Choroid plexus epithelial cell (primary cell): ENCODE measurements around the gene PDZRN3.

Source experiments
- DNase-seq: peaks from one replicate; pipeline ENCODE4 v3.0.0-alpha.2; 2010; ENCODE audit warnings: low read depth
- H3K4me3 ChIP-seq: 2 replicates; pipeline ENCODE4 v1.5.1; 2011; ENCODE audit warnings: low read depth, mild to moderate bottlenecking, control low read depth, low read length, moderate library complexity
- TF ChIP-seq, protein P1 (sequence below): conservative IDR thresholded peaks from 2 replicates; pipeline ENCODE4 v1.5.1; 2011; ENCODE audit warnings: low read depth, mild to moderate bottlenecking, control low read depth, inconsistent platforms, low read length, moderate library complexity

PDZRN3 gene

DNA sequence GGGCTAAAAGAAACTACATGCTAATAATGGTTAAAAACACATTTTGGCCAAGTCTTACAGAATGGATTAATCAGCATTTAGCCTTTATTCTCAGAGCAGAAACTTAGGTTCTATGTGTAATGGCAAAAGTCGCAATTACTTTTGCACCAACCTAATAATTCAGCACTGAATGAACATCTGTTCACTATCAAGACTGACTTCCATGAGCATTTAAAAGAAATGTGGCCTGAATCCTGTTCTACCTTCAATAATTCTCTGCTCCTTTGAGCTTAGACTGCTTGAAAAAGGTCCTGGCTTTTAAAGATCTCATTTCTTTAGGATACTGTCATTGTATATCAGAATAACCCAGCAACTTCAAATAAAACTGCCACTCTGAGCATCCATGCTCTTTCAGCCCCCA is 145.9 kb downstream of the PDZRN3 start:
- no peak overlapping the region for H3K4me3 ChIP-seq
- no peak for DNase-seq
- TF ChIP-seq, protein P1, sequence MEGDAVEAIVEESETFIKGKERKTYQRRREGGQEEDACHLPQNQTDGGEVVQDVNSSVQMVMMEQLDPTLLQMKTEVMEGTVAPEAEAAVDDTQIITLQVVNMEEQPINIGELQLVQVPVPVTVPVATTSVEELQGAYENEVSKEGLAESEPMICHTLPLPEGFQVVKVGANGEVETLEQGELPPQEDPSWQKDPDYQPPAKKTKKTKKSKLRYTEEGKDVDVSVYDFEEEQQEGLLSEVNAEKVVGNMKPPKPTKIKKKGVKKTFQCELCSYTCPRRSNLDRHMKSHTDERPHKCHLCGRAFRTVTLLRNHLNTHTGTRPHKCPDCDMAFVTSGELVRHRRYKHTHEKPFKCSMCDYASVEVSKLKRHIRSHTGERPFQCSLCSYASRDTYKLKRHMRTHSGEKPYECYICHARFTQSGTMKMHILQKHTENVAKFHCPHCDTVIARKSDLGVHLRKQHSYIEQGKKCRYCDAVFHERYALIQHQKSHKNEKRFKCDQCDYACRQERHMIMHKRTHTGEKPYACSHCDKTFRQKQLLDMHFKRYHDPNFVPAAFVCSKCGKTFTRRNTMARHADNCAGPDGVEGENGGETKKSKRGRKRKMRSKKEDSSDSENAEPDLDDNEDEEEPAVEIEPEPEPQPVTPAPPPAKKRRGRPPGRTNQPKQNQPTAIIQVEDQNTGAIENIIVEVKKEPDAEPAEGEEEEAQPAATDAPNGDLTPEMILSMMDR, result no peak

DNA sequence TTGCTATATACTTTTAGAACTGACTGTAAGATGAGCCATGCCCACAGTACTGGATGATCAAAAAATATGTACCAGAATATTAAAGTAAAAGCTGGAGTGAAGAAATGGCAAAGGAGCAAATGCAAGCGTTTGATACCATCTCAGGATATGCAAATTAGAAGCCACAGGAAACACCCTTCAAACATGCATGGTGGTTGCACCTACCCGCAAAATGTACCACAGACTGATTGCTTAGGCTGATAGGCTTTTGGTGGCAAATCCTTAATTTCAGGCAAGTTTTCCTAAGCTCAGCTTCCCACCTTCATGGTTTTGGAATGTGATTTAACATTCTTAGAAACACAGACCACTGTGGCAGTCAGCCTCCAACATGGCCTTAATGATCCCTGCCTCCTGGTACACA is 149.0 kb downstream of the PDZRN3 start:
- no peak for DNase-seq
- H3K4me3 ChIP-seq, result no peak overlapping the region
- TF ChIP-seq, protein P1, result no peak

DNA sequence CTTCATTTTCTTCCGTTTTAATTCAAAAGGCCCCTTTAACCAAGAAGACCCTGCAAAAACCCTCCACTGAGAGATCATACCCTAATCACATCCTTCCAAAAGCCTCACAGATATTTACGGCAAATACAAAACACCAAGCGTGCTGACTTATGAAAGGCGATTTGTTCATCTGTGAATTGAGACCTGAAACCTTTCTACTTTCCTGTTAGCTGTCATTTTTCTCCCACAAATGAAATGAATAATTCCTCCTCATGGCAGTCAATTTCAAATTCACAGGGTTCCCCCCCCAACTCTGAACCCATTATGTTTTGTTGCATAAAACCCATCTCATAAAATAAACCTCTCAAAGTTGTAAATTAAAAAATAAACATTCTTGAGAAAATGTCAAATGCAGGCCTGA is 149.6 kb downstream of the PDZRN3 start:
- no peak for DNase-seq
- H3K4me3 ChIP-seq, result no peak overlapping the region
- TF ChIP-seq, protein P1, result no peak

DNA sequence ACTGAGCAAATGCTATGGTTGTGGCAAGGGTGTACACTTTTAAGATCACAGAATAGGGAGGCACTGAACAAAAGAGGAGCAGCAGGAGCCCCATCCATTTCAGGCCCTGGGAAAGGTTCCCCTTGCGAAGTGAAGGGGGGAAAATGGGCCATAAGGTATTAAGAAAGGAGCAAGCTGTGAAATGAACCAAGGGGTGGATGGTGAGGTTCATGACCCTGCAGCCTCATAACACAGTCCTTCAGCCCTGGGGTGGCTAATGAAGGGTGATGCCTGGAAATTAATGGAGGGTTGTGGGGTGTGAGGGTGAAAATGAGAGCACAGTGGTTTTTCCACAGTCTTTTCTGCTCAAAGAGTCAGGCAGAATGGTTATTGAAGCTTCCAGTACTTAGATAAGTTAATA is 150.1 kb downstream of the PDZRN3 start:
- TF ChIP-seq, protein P1, result no peak
- DNase-seq, result no peak
- no peak overlapping the region for H3K4me3 ChIP-seq

DNA sequence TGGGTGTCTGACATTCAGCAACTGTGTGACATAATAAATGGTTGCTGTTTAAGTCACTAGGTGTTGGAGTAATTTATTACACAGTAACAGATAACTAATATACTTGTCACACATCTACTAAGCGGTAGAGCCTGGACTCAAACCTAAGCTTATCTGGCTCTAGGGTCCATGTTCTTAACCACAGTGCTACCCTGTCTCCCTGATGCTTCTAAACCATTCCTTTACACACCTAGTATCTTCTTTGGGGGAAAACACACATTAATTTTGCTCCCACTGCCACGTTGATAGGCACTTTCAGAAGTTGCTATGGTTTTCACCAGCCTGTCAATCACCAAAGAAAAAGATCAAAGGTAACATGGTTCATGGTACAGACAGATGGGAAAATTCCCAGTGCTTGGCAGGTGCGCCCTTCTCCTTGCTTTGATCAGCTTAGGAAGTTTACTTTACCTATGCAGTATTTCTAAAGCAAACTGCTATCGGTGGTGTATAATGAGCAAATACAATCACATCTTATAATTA is 150.8 kb downstream of the PDZRN3 start:
- TF ChIP-seq, protein P1, result no peak

DNA sequence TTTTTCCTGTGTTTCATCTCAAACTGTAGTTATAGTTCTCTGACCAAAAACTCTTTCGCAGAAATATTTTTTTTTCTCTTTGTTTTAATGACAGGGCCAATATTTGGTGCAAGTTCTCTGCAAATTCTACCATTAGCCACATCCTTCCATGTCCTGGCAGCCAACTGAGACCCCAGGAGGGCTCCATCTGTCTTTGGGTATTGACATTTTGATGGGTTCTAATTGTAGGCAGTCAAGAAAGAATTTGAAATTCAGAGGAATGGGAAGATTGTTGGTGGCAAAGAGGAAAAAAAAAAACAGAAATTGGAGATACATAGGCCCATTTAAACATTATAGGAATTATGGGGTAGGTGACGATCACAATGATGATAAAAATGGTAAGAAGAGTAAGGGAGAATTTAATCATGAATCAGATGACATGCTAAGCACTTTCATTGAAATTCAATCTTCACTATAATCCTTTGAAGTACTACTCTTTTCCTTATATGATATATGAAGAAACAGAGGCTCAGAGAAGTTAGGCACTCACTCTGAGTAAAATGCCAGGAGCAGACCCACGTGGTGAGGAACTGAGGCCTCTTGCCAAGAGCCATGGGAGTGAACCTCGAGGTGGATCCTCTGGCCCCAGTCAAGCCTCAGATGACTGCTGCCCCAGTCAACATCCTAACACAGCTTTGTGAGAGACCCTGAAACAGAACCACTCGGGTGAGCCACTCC is 151.4 kb downstream of the PDZRN3 start:
- H3K4me3 ChIP-seq, result no peak overlapping the region
- DNase-seq, result no peak
- TF ChIP-seq, protein P1, result no peak

More for the DNA sequence above, 150.8 kb downstream of the PDZRN3 start:
- no peak for DNase-seq
- H3K4me3 ChIP-seq, result no peak overlapping the region
